HAP-1 (cell line): Measurements from ENCODE around the gene OR1A1.
"Not testable (repeated sequence)": the region's sequence is repeated elsewhere in the genome, so short reads cannot be mapped to it uniquely, and the experiment has no call there.

Source experiments
- DNase-seq, 2 experiments: peaks; one replicate each; pipeline ENCODE4 v3.0.0-alpha.2; 2016 to 2020; ENCODE audit warnings: low spot score in 2 of 2
- H3K27me3 ChIP-seq: fragments of 250-450 bp; sonication (Bioruptor Pico); 2 replicates; pipeline ENCODE4 v1.5.1; 2020; ENCODE audit warnings: low read depth, mild to moderate bottlenecking, moderate library complexity
- H3K36me3 ChIP-seq: fragments of 250-450 bp; sonication (Bioruptor Pico); replicated peaks from 2 replicates; pipeline ENCODE4 v1.5.1; 2020; ENCODE audit warnings: mild to moderate bottlenecking
- H3K4me1 ChIP-seq: fragments of 250-450 bp; sonication (Bioruptor Pico); 2 replicates; pipeline ENCODE4 v1.5.1; 2020; ENCODE audit warnings: mild to moderate bottlenecking
- H3K4me3 ChIP-seq: fragments of 250-450 bp; sonication (Bioruptor Pico); 2 replicates; pipeline ENCODE4 v1.5.1; 2020; ENCODE audit warnings: mild to moderate bottlenecking, moderate library complexity
- H3K9me3 ChIP-seq: fragments of 250-450 bp; sonication (Bioruptor Pico); 2 replicates; pipeline ENCODE4 v1.5.1; 2020; ENCODE audit warnings: mild to moderate bottlenecking, moderate library complexity
- in situ Hi-C: fragments of 300-500 bp; cut with MboI; formaldehyde crosslinking; loops from 3 replicates; pipeline ENCODE4 v1.14.3; 2020; ENCODE audit warnings: low sequenced_read_pairs, inconsistent platforms, mixed read lengths

The OR1A1 gene, protein sequence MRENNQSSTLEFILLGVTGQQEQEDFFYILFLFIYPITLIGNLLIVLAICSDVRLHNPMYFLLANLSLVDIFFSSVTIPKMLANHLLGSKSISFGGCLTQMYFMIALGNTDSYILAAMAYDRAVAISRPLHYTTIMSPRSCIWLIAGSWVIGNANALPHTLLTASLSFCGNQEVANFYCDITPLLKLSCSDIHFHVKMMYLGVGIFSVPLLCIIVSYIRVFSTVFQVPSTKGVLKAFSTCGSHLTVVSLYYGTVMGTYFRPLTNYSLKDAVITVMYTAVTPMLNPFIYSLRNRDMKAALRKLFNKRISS

DNA sequence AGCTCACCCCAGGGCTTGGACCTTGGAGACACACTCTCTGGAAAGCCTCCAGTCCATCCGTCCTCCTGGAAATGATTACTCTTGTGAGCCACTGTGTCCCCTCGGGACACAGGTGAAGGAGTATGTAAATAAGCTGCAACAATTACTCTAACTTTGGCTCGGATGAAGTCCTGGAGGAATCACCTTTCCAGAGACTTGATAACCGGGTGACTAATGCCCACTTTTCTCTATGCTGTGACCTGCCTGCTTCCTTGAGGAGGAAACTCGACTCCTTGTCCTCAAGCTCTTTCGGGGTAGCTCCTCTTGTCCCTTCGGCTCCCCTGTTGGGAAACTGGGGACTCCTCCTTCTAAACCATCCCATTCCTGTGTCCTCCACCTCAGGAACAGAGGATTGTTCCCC is at the start of gene OR1A1:
OR1A1 (plus strand) TSS at position 301 of the 400 bp plus-strand sequence. CDS start 7,954 bp downstream, outside the sequence.
- no peaks in the 10 kb centered on the region for H3K4me1 ChIP-seq
- H3K36me3 ChIP-seq: no peaks in the 10 kb centered on the region
- H3K27me3 ChIP-seq: no peaks in the 10 kb centered on the region
- DNase-seq: no peak
- in situ Hi-C loops: no loop called here
- H3K9me3 ChIP-seq: no peaks in the 10 kb centered on the region
- no peak within 1 kb of the TSS for H3K4me3 ChIP-seq

DNA sequence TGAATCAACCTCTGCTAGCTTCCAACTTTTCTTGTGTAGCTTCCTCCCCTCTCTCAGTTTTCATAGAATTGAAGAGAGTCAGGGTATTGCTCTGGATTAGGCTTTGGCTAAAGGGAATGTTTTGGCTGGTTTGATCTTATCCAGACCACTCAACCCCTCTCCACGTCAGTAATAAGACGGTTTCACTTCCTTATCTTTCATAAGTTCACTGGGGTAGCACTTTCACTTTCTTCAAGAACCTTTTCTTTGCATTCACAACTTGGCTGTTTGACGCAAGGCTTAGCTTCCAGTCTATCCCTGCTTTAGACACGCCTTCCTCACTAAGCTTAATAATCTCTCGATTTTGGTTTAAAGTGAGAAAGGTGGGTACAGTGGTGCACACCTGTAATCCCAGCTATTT is 39.9 kb upstream of the OR1A1 start:
- H3K36me3 ChIP-seq: no peaks in the 10 kb centered on the region
- no peak for DNase-seq
- no peaks in the 10 kb centered on the region for H3K9me3 ChIP-seq
- H3K27me3 ChIP-seq: no peaks in the 10 kb centered on the region
- H3K4me1 ChIP-seq: no peaks in the 10 kb centered on the region
- in situ Hi-C loops: no loop called here
- H3K4me3 ChIP-seq: no peak overlapping the region

DNA sequence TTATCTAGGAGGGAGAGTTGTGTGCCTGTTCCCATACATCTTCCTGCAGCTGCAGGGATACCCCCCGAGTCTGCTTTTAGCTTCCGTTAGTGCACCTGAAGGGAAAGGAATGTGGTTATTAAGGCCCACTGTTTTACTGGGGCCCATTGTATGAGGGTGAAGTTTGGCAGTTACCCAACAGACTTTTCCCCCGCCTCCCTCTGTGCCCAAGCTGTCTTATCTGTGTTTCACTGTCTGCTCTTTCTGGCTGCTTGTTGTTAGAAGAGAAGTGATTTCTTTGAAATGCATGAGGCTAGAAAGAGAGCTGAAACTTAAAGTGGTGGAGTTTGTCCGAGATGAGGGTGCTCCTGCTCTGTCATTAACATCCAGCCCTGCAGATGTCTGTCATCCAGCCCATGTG is 17.5 kb upstream of the OR1A1 start:
- no peaks in the 10 kb centered on the region for H3K27me3 ChIP-seq
- in situ Hi-C loops: no loop called here
- DNase-seq: no peak
- no peaks in the 10 kb centered on the region for H3K4me1 ChIP-seq
- H3K9me3 ChIP-seq: no peaks in the 10 kb centered on the region
- no peaks in the 10 kb centered on the region for H3K36me3 ChIP-seq
- no peak overlapping the region for H3K4me3 ChIP-seq

DNA sequence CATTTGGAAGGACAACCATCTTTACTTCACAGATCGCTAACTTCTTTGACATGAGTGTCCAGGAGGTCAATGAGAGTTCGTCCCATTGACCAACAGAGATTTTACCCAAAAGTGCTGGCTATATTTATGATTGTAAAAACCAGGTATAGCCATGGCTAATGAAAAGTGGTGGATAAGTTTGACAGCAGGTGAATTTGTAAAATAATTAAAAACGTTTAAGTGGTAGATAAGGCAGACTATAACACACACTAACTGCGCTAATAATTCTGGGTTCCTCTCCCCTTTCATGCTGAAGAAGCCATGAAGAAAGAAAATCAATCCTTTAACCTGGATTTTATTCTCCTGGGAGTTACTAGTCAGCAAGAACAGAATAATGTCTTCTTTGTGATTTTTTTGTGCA is 10.2 kb upstream of the OR1A1 start, which contains the start of gene OR1A2:
OR1A2 (plus strand) TSS at position 301 of the 400 bp plus-strand sequence; CDS start at position 301, 0 bp downstream.
- no peak for DNase-seq

DNA sequence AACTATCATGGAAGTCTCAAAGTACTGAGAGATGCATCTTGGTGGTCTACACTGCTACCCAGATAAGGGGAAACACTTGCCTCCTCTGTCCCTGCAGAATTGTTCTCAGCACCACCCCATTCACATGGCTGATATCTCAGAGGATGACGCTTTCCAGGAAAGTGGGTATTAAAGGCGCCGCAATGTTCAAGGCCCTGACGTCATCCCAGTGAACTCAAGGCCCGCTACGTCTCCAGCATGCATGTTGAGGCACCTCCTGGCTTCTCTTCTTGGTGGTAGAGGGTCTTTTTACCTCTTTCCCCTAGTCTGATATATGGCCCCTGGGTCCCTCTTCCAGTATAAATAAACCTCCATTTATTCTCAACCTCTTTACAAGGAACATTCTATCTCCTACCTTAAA is 1.0 kb downstream of the OR1A1 start:
- in situ Hi-C loops: no loop called here
- Histone ChIP-seq H3K4me1 (no peaks in the 10 kb centered on the region), H3K27me3 (no peaks in the 10 kb centered on the region), H3K4me3 (no peak overlapping the region), H3K36me3 (no peaks in the 10 kb centered on the region), H3K9me3 (no peaks in the 10 kb centered on the region)
- no peak for DNase-seq

More for the DNA sequence above, 10.2 kb upstream of the OR1A1 start, which contains the start of gene OR1A2:
- Histone ChIP-seq H3K36me3 (no peaks in the 10 kb centered on the region), H3K4me3 (no peak within 1 kb of the TSS), H3K9me3 (no peaks in the 10 kb centered on the region), H3K4me1 (no peaks in the 10 kb centered on the region), H3K27me3 (no peaks in the 10 kb centered on the region)
- in situ Hi-C loops: no loop called here

DNA sequence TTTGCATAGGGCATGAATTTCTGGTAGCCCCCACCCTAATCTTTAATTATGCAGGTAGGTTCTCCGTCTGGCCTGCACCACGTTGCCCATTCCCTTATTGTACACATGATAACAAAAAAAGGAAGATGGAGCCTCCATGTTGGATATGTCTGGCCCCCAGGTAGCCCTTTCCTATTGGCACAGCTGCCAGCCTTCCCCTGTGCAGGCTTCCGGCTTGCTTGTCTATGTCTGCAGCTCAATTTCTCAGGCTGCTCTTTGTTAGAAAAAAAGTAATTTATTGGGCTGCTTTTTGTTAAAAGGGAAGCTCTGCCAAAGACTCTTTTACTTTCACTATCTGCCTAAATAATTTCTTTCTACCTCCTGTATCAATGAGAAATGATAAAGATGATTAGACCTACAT is 5.5 kb downstream of the OR1A1 start:
- Histone ChIP-seq H3K4me3 (no peak overlapping the region), H3K36me3 (no peaks in the 10 kb centered on the region), H3K27me3 (no peaks in the 10 kb centered on the region), H3K4me1 (no peaks in the 10 kb centered on the region), H3K9me3 (no peaks in the 10 kb centered on the region)
- in situ Hi-C loops: no loop called here
- no peak for DNase-seq

DNA sequence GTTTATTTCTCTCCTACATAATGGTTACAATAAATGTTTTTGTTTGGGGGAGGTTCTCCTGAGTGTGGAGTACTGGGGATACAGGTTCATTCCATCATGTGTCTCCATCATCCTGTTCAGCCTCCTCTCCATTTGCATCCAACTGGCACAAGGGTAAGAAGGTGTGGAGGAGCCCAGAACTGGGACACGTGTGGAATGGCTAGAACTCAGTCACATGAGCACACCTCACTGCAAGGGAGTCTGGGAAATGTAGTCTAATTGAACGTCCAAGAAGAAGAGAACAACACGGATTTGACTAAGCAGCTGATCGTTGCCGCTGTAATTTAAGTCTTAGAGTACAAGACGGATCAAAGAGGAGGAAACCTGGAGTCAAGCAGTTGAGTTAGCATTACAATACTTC is 6.1 kb downstream of the OR1A1 start:
- H3K4me1 ChIP-seq: no peaks in the 10 kb centered on the region
- in situ Hi-C loops: no loop called here

DNA sequence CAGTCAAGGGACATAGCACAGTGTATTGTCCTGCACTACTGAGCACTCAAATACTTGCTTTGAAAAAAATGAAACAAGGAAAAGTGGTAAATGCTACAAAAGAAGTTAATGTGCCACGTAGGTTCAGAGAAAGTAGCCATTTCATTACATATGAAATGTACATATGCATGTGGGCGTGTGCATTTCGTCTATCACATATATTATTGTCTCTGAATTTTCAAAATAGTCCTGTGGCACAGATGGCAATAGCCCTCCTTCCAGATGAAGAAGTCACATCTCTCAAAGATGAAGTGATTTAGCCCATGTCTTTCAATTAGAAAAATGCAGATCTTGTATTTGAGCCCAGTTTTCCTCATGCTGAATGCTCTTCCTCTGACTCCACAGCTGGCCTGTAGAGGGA is 12.5 kb downstream of the OR1A1 start:
- in situ Hi-C loops, H3K4me3 ChIP-seq, H3K36me3 ChIP-seq, H3K4me1 ChIP-seq, DNase-seq, H3K27me3 ChIP-seq, H3K9me3 ChIP-seq: not testable (repeated sequence)

More for the DNA sequence above, 6.1 kb downstream of the OR1A1 start:
- Histone ChIP-seq H3K4me3 (no peak overlapping the region), H3K27me3 (no peaks in the 10 kb centered on the region), H3K36me3 (no peaks in the 10 kb centered on the region), H3K9me3 (no peaks in the 10 kb centered on the region)
- no peak for DNase-seq

DNA sequence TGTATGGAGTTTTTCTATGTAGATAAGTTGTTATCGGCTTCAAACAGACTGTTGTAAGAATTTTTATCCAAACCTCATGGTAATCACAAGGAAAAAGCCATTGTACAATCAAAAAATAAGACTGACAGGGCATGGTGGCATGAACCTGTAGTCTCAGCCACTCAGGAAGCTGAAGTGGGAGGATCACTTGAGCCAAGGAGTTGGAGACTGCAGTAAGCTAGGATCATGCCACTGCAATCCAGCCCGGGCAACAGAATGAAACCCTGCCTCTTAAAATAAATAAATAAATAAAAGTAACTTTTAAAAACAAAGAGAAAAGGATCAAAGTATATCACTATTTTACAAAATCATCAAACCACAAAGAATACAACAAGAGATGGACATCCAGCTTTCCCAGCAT is 14.4 kb downstream of the OR1A1 start:
- in situ Hi-C loops: no loop called here
- no peak overlapping the region for H3K4me3 ChIP-seq
- no peaks in the 10 kb centered on the region for H3K27me3 ChIP-seq
- no peaks in the 10 kb centered on the region for H3K9me3 ChIP-seq
- no peak for DNase-seq
- no peaks in the 10 kb centered on the region for H3K4me1 ChIP-seq
- H3K36me3 ChIP-seq: no peaks in the 10 kb centered on the region

DNA sequence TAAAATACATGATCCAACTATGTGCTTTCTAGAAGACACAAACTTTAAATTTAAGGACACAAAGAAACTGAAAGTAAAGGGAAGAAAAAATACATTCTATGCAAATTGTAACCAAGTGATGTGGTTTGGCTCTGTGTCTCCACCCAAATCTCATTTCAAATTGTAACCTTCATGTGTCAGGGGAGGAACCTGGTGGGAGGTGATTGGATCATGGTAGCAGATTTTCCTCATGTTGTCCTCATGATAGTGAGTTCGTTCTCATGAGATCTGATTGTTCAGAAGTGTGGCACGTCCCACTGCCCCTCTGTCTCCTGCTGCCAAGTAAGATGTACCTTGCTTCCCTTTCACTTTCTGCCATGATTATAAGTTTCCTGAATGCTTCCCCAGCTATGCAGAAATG is 15.0 kb downstream of the OR1A1 start:
- no peak for DNase-seq
- Histone ChIP-seq H3K4me1 (no peaks in the 10 kb centered on the region), H3K9me3 (no peaks in the 10 kb centered on the region), H3K36me3 (no peaks in the 10 kb centered on the region), H3K27me3 (no peaks in the 10 kb centered on the region), H3K4me3 (no peak overlapping the region)
- in situ Hi-C loops: no loop called here

DNA sequence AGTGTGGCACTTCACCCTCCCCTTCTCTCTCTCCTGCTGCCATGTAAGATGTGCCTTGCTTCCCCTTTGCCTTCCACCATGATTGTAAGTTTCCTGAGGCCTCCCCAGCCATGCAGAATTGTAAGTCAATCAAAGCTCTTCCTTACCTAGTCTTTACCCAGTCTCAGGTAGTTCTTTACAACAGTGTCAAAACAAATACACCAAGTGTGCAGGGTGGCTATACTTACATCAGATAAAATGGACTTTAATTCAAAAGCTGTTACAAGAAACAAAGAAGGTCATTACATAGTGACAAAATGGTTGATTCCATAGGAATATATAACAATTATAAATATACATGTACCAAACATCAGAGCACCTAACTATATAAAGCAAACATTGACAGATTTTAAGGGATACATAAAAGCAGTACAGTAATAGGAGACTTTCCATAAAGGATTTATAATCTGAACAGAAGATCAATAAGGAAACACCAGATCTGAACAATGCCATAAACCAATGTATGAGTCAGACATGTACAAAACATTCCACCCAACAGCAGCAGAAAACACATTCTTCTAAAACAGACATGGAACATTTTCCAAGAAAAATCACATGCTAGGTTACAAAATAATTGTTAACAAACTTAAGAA is 17.4 kb downstream of the OR1A1 start:
- DNase-seq, H3K36me3 ChIP-seq, H3K4me1 ChIP-seq, H3K27me3 ChIP-seq, H3K4me3 ChIP-seq, H3K9me3 ChIP-seq, in situ Hi-C loops: not testable (repeated sequence)

DNA sequence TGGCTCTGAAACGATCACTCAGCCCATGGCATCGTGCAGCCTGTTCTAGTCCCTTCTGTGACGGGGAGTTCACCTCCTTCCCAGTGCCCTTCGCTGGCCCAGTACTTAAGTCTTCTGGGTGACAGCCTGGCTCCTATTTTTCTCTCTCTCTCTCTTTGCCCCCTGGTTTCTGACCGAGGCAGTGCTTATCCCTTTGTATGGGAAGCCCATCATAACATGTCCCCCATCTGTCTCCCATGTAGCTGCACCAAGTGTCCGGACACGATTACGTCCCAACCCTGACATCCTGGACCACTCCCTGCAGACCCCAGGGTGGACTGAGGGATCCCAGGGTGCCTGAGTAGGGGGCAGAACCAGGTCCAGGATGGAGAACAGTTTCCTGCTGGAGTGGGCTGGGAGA is 24.8 kb downstream of the OR1A1 start:
- DNase-seq, H3K27me3 ChIP-seq, H3K4me3 ChIP-seq, H3K9me3 ChIP-seq, H3K36me3 ChIP-seq, in situ Hi-C loops, H3K4me1 ChIP-seq: not testable (repeated sequence)

DNA sequence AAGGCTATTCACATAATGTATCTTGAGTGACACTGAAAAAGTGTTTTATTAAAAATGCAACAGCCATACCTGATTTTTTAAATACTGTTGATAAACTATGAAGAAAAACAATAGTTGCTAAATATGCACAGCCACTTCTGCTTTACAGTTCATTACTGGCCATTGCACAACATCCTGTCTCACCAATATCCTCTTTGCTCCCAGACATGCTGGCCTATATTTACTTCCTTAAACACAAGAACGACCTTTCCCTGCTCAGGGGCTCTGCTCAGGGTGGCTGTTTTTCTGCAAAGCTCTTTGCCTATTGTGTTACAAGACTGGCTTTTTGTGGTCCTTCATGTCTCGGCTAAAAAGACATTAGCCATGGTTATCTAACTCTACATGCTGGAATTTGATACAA is 31.2 kb downstream of the OR1A1 start:
- H3K4me1 ChIP-seq, H3K36me3 ChIP-seq, in situ Hi-C loops, H3K27me3 ChIP-seq, H3K9me3 ChIP-seq, H3K4me3 ChIP-seq, DNase-seq: not testable (repeated sequence)

DNA sequence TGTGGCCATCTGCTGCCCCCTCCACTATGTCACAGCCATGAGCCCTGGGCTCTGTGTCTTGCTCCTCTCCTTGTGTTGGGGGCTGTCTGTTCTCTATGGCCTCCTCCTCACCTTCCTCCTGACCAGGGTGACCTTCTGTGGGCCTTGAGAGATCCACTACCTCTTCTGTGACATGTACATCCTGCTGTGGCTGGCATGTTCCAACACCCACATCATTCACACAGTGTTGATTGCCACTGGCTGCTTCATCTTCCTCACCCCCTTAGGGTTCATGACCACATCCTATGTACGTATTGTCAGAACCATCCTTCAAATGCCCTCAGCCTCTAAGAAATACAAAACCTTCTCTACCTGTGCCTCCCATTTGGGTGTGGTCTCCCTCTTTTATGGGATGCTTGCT is 33.6 kb downstream of the OR1A1 start:
- in situ Hi-C loops, H3K4me3 ChIP-seq, H3K36me3 ChIP-seq, H3K27me3 ChIP-seq, H3K9me3 ChIP-seq, H3K4me1 ChIP-seq, DNase-seq: not testable (repeated sequence)
